Epithelial cell of esophagus (primary cell): ENCODE measurements around the gene RER1.

Experiments
- DNase-seq: peaks from one replicate; pipeline ENCODE4 v3.0.0; 2010; ENCODE audit warnings: low read depth
- H3K4me3 ChIP-seq: 2 replicates; pipeline ENCODE4 v1.5.1; 2011; ENCODE audit warnings: mild to moderate bottlenecking, low read length, control low read depth
- CTCF ChIP-seq: IDR thresholded peaks from 2 replicates; pipeline ENCODE4 v1.5.1; 2011; ENCODE audit warnings: low read depth, mild to moderate bottlenecking, low read length, control low read depth, inconsistent platforms; ENCODE audit not compliant: insufficient read depth; ENCODE audit errors: missing control alignments

Gene RER1, protein sequence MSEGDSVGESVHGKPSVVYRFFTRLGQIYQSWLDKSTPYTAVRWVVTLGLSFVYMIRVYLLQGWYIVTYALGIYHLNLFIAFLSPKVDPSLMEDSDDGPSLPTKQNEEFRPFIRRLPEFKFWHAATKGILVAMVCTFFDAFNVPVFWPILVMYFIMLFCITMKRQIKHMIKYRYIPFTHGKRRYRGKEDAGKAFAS

DNA sequence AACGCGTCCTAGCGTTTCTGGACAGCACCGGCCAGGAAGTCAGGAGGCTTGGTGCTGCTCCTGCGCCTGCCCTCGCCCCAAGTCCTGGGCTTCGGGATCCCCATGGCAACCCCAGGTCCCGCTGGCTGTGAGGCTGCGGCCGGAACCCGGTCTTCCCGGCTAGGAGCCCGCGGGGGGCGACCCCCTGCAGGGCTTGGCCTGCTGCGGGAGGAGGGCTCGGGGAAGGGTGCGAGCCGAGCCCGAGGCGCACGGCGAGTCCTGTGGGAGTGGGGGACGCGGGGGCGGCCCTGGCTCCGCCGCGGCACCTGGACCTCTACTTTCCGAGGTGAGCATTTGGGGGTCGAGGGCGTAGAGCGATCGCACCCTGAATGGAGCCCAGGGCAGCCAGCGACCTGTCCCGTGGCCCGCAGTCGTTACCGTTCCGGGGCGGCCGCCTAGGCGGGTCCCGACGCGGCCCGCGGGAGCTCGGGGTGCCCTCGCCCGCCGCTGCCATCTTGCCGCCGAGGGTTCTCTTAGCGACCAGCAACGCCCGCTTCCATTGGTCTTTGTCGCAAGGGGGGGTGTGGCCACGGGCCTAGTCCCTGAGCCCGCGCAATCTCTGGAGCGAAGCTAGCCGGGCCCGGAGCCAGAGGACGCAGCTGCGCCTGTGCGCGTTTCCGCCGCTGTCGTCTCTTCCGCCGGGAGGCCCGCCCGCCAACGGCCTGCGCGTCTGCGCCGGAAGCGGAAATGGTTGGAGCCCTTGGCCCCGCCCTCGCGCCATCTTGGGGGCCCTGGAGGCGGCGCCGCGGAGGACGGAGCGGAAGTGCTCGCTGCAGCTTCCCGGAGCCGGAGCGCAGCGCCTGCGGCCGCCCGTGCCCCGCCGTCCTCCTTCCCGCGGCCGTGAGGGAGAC lies at the start of gene RER1, which contains the start of gene MORN1:
TSS of gene RER1 (plus strand) at position 801 of the 890 bp plus-strand sequence. CDS start 3,950 bp downstream, outside the sequence.
TSS of gene MORN1 (minus strand) at position 514 of the 890 bp plus-strand sequence. CDS start at position 493, 21 bp downstream.
- peak; percentile 99 for DNase-seq
- TF ChIP-seq CTCF: no peak
- peak within 1 kb of the TSS; percentile 79 for H3K4me3 ChIP-seq

GRCh38 chr1:2342384-2343022 lies 49.1 kb upstream of the RER1 start:
- no peak overlapping the region for H3K4me3 ChIP-seq
- TF ChIP-seq CTCF: no peak
- no peak for DNase-seq

DNA sequence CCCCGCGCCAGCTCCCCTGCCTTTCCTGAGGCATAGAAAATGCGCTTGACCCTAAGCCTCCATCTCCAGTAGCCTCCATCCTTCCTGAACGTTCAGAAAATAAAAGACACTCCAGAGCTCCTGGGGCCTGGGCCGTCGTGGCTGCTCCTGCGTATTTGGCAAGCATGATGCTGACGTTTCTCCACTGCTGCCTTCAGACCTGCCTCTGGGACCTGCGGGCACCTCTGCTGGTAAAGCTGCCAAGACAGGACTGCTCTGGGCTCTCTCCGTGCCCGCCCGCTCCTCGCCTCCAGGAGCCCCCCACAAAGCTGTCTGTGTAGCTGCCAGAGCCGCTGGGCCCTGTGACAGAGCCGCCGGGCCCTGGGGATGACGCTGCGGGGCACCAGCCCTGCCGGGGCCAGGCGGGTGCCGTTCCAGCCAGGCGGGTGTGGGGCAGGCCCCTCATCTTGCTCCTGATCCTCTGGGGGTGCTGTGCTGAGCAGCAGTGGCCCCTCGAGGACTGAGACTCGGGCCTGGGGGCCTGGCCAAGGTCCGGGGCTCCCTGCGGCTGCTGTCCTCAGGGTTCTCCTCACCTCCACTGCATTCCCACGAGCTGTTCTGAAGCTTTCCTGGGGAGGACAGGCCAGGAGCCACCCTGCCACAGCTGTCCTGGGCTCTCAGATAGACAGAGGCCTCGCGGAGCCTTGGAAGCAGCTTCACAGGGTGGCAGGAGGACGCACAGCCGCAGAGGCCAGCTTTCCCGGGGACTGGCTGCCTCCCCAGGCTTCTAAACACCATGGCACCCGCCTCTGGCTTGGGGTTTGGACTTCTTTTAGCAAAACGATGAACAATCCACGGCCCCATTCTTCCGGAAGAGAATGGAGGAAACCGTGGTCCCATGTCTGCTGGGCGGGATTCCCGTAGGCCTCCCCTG lies 48.4 kb upstream of the RER1 start:
- H3K4me3 ChIP-seq: no peak overlapping the region
- TF ChIP-seq CTCF: no peak
- no peak for DNase-seq

- TF ChIP-seq CTCF: no peak
- peak; percentile 66 for DNase-seq
- H3K4me3 ChIP-seq: no peak overlapping the region
Observed at GRCh38 chr1:2344121-2344681, 47.4 kb upstream of the RER1 start.

DNA sequence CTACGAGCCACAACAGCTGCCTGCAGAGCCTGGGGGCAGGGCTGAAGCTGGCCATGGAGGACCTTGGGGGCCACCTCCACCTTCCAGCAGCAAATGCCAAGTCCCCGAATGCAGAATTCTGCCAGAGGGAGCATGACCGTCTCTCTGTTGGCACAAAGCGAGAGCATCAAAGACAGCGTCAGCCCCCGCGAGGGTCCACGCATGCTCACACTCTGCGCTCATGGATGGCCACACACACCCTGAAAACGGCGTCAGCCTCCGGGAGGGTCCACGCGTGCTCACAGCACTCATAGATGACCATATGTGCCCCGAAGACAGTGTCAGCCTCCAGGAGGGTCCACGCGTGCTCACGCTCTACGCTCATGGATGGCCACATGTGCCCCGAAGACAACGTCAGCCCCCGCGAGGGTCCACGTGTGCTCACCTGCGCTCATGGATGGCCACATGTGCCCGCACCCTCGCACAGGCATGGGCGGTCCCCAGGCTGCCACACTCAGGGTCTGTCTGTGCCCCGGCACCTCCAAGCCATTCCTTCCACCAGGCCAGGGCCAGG lies 46.8 kb upstream of the RER1 start:
- no peak overlapping the region for H3K4me3 ChIP-seq
- no peak for DNase-seq
- no peak for TF ChIP-seq CTCF
